SH-SY5Y (cell line): Measurements from ENCODE around the gene VSTM4.

ENCODE experiments used
- GATA2 ChIP-seq: IDR thresholded peaks from 2 replicates; pipeline ENCODE4 v1.6.1; 2011; ENCODE audit warnings: mild to moderate bottlenecking, low read depth, low read length
- GATA3 ChIP-seq: IDR thresholded peaks from 2 replicates; pipeline ENCODE4 v1.6.1; 2011; ENCODE audit warnings: low read depth, mild to moderate bottlenecking, low read length, moderate library complexity

GRCh38 chr10:49075743-49076142 is 39.6 kb downstream of the VSTM4 start:
- TF ChIP-seq GATA3 (no peak), GATA2 (no peak)
